Ishikawa (cell line): ENCODE data around the gene OR14A2.

Experiments
- CEBPB ChIP-seq: IDR thresholded peaks from 2 replicates; pipeline ENCODE4 v1.6.1; 2012
- CREB1 ChIP-seq: IDR thresholded peaks from 2 replicates; pipeline ENCODE4 v1.6.1; 2012; ENCODE audit warnings: low read depth
- EGR1 ChIP-seq: IDR thresholded peaks from 2 replicates; pipeline ENCODE4 v1.6.1; 2012
- EP300 ChIP-seq: IDR thresholded peaks from 2 replicates; pipeline ENCODE4 v1.6.1; 2012; ENCODE audit warnings: borderline replicate concordance
- FOXM1 ChIP-seq: IDR thresholded peaks from 2 replicates; pipeline ENCODE4 v1.6.1; 2012; ENCODE audit warnings: low read depth, borderline replicate concordance
- NFIC ChIP-seq: IDR thresholded peaks from 2 replicates; pipeline ENCODE4 v1.6.1; 2012
- RAD21 ChIP-seq: IDR thresholded peaks from 2 replicates; pipeline ENCODE4 v1.6.1; 2012; ENCODE audit warnings: low read depth
- REST ChIP-seq: IDR thresholded peaks from 2 replicates; pipeline ENCODE4 v1.6.1; 2012; ENCODE audit warnings: low read depth, mild to moderate bottlenecking
- TAF1 ChIP-seq: IDR thresholded peaks from 2 replicates; pipeline ENCODE4 v1.6.1; 2012; ENCODE audit warnings: low read depth, mild to moderate bottlenecking
- TCF12 ChIP-seq: IDR thresholded peaks from 2 replicates; pipeline ENCODE4 v1.6.1; 2012; ENCODE audit warnings: low read depth
- TEAD4 ChIP-seq: IDR thresholded peaks from 2 replicates; pipeline ENCODE4 v1.6.1; 2012
- YY1 ChIP-seq: IDR thresholded peaks from 2 replicates; pipeline ENCODE4 v1.6.1; 2012; ENCODE audit warnings: low read depth
- ZBTB7A ChIP-seq: IDR thresholded peaks from 2 replicates; pipeline ENCODE4 v1.6.1; 2012; ENCODE audit warnings: low read depth
- TF ChIP-seq, protein P1 (sequence below): IDR thresholded peaks from 2 replicates; pipeline ENCODE4 v1.6.1; 2012
- TF ChIP-seq, protein P2 (sequence below): IDR thresholded peaks from 2 replicates; pipeline ENCODE4 v1.6.1; 2012

The OR14A2 gene

DNA sequence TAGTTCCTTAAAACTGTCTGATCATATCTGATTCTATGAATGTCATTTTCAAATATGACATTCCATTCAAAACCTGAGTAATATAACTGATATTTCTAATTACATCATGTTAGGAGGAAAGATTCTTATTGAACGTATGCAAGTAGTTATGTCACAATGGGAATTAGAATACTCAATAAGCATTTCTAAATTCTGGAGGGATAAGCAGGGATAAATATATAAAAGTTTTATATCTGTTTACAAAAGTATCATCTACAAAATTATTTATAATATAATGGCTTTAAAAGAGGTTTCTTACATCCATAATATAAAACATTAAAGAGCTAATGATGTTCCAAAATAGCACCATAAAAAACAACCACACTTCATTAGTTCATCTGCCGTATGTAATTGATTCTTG is at the start of gene OR14A2:
Gene OR14A2, minus strand, starts transcription at position 101 of the 400 bp plus-strand sequence.
- TF ChIP-seq TEAD4 (no peak), ZBTB7A (no peak), NFIC (no peak), TAF1 (no peak), TCF12 (no peak), RAD21 (no peak), CEBPB (no peak), FOXM1 (no peak), REST (no peak), EGR1 (no peak), CREB1 (no peak), YY1 (no peak), EP300 (no peak)
- TF ChIP-seq, protein P1, sequence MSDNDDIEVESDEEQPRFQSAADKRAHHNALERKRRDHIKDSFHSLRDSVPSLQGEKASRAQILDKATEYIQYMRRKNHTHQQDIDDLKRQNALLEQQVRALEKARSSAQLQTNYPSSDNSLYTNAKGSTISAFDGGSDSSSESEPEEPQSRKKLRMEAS: no peak
- TF ChIP-seq, protein P2, sequence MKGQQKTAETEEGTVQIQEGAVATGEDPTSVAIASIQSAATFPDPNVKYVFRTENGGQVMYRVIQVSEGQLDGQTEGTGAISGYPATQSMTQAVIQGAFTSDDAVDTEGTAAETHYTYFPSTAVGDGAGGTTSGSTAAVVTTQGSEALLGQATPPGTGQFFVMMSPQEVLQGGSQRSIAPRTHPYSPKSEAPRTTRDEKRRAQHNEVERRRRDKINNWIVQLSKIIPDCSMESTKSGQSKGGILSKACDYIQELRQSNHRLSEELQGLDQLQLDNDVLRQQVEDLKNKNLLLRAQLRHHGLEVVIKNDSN: no peak

DNA sequence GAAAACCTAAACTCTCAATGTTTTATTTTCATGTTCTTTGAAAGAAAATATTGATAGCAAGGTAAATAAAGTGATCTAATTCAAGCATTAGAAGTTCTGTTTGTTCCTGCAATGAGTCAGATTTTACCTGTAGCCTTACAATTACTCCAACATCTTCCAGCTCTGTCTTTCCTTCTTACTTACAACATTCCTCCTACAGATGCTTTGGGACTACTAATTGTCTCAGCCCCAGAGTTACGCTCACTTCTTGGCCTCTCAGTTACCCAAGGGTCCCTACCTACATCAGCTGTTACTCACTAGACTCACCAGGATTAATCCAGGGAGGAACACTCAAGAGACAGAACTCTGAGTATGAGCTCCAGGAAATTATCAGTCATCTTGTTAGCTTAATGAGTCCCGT is 49.6 kb upstream of the OR14A2 start:
- TF ChIP-seq TAF1 (no peak), CREB1 (no peak), RAD21 (no peak), TEAD4 (no peak), CEBPB (no peak), YY1 (no peak), EGR1 (no peak), FOXM1 (no peak), NFIC (no peak), REST (no peak), ZBTB7A (no peak), TCF12 (no peak), EP300 (no peak)
- TF ChIP-seq, protein P1: no peak
- TF ChIP-seq, protein P2: no peak

DNA sequence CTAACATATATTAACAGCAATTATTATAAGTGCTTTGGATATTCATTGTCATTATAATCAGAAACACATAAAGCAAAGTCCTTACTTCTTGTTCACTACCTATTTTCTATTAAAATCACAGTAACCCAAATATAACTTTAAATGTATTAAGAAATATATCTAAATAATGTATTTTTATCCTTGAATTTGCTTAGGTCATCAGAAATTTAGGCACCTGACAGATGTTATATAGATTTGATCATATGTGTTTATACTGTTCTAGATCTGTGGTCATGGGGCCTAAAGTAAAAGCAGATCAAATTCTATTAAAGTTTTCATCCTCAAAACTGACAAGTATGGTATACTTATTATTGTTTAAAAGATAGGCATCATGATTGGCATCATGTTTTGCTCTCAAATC is 21.7 kb upstream of the OR14A2 start:
- TF ChIP-seq CEBPB (no peak), EP300 (no peak), ZBTB7A (no peak), CREB1 (no peak), EGR1 (no peak), TCF12 (no peak), NFIC (no peak), REST (no peak), RAD21 (no peak), FOXM1 (no peak), TEAD4 (no peak), TAF1 (no peak), YY1 (no peak)
- TF ChIP-seq, protein P2: no peak
- TF ChIP-seq, protein P1: no peak

- no peak for TF ChIP-seq YY1
- TF ChIP-seq ZBTB7A: no peak
- no peak for TF ChIP-seq NFIC
- no peak for TF ChIP-seq CEBPB
- no peak for TF ChIP-seq EP300
- no peak for TF ChIP-seq EGR1
- TF ChIP-seq TAF1: no peak
- TF ChIP-seq TEAD4: no peak
- TF ChIP-seq, protein P1: no peak
- no peak for TF ChIP-seq RAD21
- TF ChIP-seq FOXM1: no peak
Observed at GRCh38 chr1:247760456-247760855, 12.5 kb upstream of the OR14A2 start, which contains the start of gene OR1C1. Gene OR1C1 (minus strand): TSS chr1:247760556. CDS start chr1:247758406, 2,150 bp downstream.
